ENCODE data around the gene KRT9. TPM values are rescaled to one million over a fixed set of nuclear protein-coding genes. Genes with fewer than 3 reads are reported as not detected.

The KRT9 gene
- total and polyA plus RNA-seq, 12 donors: 0.14 to 2.1 (median 0.46) TPM; not detected in 8

- no peaks in the 10 kb centered on the region for H3K27me3 ChIP-seq
- intact Hi-C loops (cut with DNase I): no loop called here
- no peaks in the 10 kb centered on the region for H3K36me3 ChIP-seq (replicated peaks in 1 of 2)
- no peak for DNase-seq
- no peak overlapping the region for H3K4me3 ChIP-seq
- H3K9me3 ChIP-seq (replicated peaks in 1 of 3): no peaks in the 10 kb centered on the region
- no peaks in the 10 kb centered on the region for H3K4me1 ChIP-seq (replicated peaks in 1 of 2)
- no peak for TF ChIP-seq CTCF (IDR thresholded peaks at IDR 0.05)
- TF ChIP-seq POLR2A (IDR thresholded peaks at IDR 0.05): no peak
- WGBS, 4 donors: 83 to 90% (median 87%) methylated on average over 10 to 12 of the region's 12 CpGs
- H3K27ac ChIP-seq: no peak overlapping the region
Measured at GRCh38 chr17:41592601-41593305, 20.9 kb upstream of the KRT9 start.

- Histone ChIP-seq H3K36me3 (replicated peaks in 1 of 2) (no peaks in the 10 kb centered on the region), H3K4me1 (replicated peaks in 1 of 2) (no peaks in the 10 kb centered on the region), H3K27ac (no peak overlapping the region), H3K27me3 (no peaks in the 10 kb centered on the region), H3K4me3 (no peak overlapping the region), H3K9me3 (replicated peaks in 1 of 3) (no peaks in the 10 kb centered on the region)
- intact Hi-C loops (cut with DNase I): no loop called here
- no peak for DNase-seq
- TF ChIP-seq POLR2A (IDR thresholded peaks at IDR 0.05) (no peak), CTCF (IDR thresholded peaks at IDR 0.05) (no peak)
- 72 to 77% (median 75%) methylated on average over 3 of the region's 3 CpGs for WGBS, 4 donors
Measured at GRCh38 chr17:41589301-41589700, 17.4 kb upstream of the KRT9 start.

- no peak for DNase-seq
- WGBS, 4 donors: 36 to 84% (median 72%) methylated on average over 2 to 8 of the region's 8 CpGs
- TF ChIP-seq POLR2A (IDR thresholded peaks at IDR 0.05): no peak
- TF ChIP-seq CTCF (IDR thresholded peaks at IDR 0.05): no peak
- intact Hi-C loops (cut with DNase I): no loop called here
- no peaks in the 10 kb centered on the region for H3K36me3 ChIP-seq (replicated peaks in 1 of 2)
- no peak overlapping the region for H3K27ac ChIP-seq
- H3K4me3 ChIP-seq: no peak overlapping the region
- no peaks in the 10 kb centered on the region for H3K9me3 ChIP-seq (replicated peaks in 1 of 3)
- no peaks in the 10 kb centered on the region for H3K4me1 ChIP-seq (replicated peaks in 1 of 2)
- no peaks in the 10 kb centered on the region for H3K27me3 ChIP-seq
Measured at GRCh38 chr17:41588126-41588810, 16.4 kb upstream of the KRT9 start.

- H3K4me1 ChIP-seq (replicated peaks in 1 of 2): no peaks in the 10 kb centered on the region
- H3K9me3 ChIP-seq (replicated peaks in 1 of 3): no peaks in the 10 kb centered on the region
- no peak within 1 kb of the TSS for H3K4me3 ChIP-seq
- no peaks in the 10 kb centered on the region for H3K27me3 ChIP-seq
- no peaks in the 10 kb centered on the region for H3K36me3 ChIP-seq (replicated peaks in 1 of 2)
- intact Hi-C loops (cut with DNase I): no loop called here
- no peak within 1 kb of the TSS for H3K27ac ChIP-seq
- no peak for DNase-seq
- TF ChIP-seq POLR2A (IDR thresholded peaks at IDR 0.05) (no peak), CTCF (IDR thresholded peaks at IDR 0.05) (no peak)
- 72 to 84% (median 76%) methylated on average over 12 to 15 of the region's 15 CpGs for WGBS, 4 donors
Measured at GRCh38 chr17:41586863-41587495, 15.1 kb upstream of the KRT9 start, which contains the start of gene KRT14. KRT14 (minus strand) TSS chr17:41586895; CDS start chr17:41586834, 61 bp downstream.

All from adrenal gland (tissue), 12 donors.